Measurements from ENCODE around the gene BNIP5.

- TF ChIP-seq CTCF (conservative IDR thresholded peaks at IDR 0.05) (no peak), EZH2 (IDR thresholded peaks at IDR 0.05; ENCODE audit: low read depth) (no peak)
These were observed 50.9 kb downstream of the BNIP5 start for GRCh38 chr6:36285797-36286196.

Measured in PC-9 (cell line).